HG03432 (cell line): ENCODE data around the gene NME1.

Experiments used
- ATAC-seq: cut with Tn5 transposase; IDR thresholded peaks from one replicate; pipeline ENCODE4 v1.9.1; 2021; ENCODE audit warnings: mild to moderate bottlenecking, moderate library complexity; ENCODE audit not compliant: unreplicated experiment

NME1 gene

GRCh38 chr17:51188271-51188833, 35.0 kb downstream of the NME1 start:
- ATAC-seq: no peak

- ATAC-seq: no peak
Observed at GRCh38 chr17:51189162-51189561, 35.8 kb downstream of the NME1 start.

- no peak for ATAC-seq
Observed at GRCh38 chr17:51189628-51190027, 36.3 kb downstream of the NME1 start.

- ATAC-seq: no peak
Observed at GRCh38 chr17:51191895-51192294, 38.5 kb downstream of the NME1 start.

GRCh38 chr17:51197754-51198153, 44.4 kb downstream of the NME1 start:
- ATAC-seq: no peak

- ATAC-seq: no peak
Observed at GRCh38 chr17:51200295-51200694, 46.9 kb downstream of the NME1 start.

GRCh38 chr17:51200846-51201245, 47.5 kb downstream of the NME1 start:
- ATAC-seq: no peak

- ATAC-seq: no peak
Observed at GRCh38 chr17:51203838-51204237, 50.5 kb downstream of the NME1 start.
